HT1080 (cell line): ENCODE measurements around the gene NQO1. TPM values are rescaled to one million over a fixed set of nuclear protein-coding genes. Genes with fewer than 3 reads are reported as not detected.

Experiments used
- total RNA-seq: library from RNA; depleted of rRNA; stranded (reverse); fragments of >200 nt; shearing (Covaris generic); gene quantifications from 2 replicates; pipeline ENCODE4 v1.2.3, GENCODE V29; 2014; rRNA removed

The NQO1 gene
- total RNA-seq, 1 experiment from 2014 or later, result 229 TPM

Other genes with a start within 250 kb of the NQO1 start
- 4.2 and 5.8 TPM in 2 replicates for gene NFAT5, start 160.6 kb downstream of the NQO1 start, total RNA-seq
- gene NOB1, start 28.4 kb upstream of the NQO1 start, total RNA-seq, result 35.4 and 42.5 TPM in 2 replicates
- 13.2 and 15.3 TPM in 2 replicates for gene WWP2, start 35.8 kb upstream of the NQO1 start, total RNA-seq
- gene CLEC18A, start 224.8 kb upstream of the NQO1 start, total RNA-seq, result 0.10 and 0.17 TPM in 2 replicates